Liver (tissue), 9 donors: ENCODE results near the gene CROCC2. TPM values are rescaled to one million over a fixed set of nuclear protein-coding genes. Genes with fewer than 3 reads are reported as not detected.

Experiments
- DNase-seq: peaks from one replicate; pipeline ENCODE4 v3.0.0-alpha.2; 2017; ENCODE audit warnings: low spot score
- H3K27ac ChIP-seq, 2 donors: one replicate each; pipeline ENCODE4 v1.7.0; 2013; ENCODE audit warnings: inconsistent platforms in 2 of 2, low read length in 2 of 2, control low read depth in 1 of 2, low read depth in 1 of 2, mild to moderate bottlenecking in 1 of 2
- H3K27me3 ChIP-seq, 4 donors: one replicate each; pipeline versions ENCODE4 v1.6.1 to v1.7.0; 2013; ENCODE audit warnings: low read length in 3 of 4, inconsistent platforms in 1 of 4, mild to moderate bottlenecking in 1 of 4, moderate library complexity in 1 of 4; ENCODE audit not compliant: control insufficient read depth in 4 of 4, insufficient read depth in 4 of 4
- H3K36me3 ChIP-seq, 4 donors: one replicate each; pipeline versions ENCODE4 v1.6.1 to v1.7.0; 2013; ENCODE audit warnings: low read length in 3 of 4, mild to moderate bottlenecking in 3 of 4, low read depth in 1 of 4, moderate library complexity in 1 of 4; ENCODE audit not compliant: control insufficient read depth in 4 of 4, insufficient read depth in 3 of 4
- H3K4me1 ChIP-seq, 4 donors: one replicate each; pipeline versions ENCODE4 v1.6.1 to v1.7.0; 2013; ENCODE audit warnings: low read length in 3 of 4, mild to moderate bottlenecking in 3 of 4, moderate library complexity in 1 of 4; ENCODE audit not compliant: control insufficient read depth in 4 of 4, insufficient read depth in 4 of 4
- H3K4me3 ChIP-seq, 3 donors: one replicate each; pipeline versions ENCODE4 v1.6.1 to v1.7.0; 2013; ENCODE audit warnings: low read length in 3 of 3, control low read depth in 1 of 3, low read depth in 1 of 3, mild to moderate bottlenecking in 1 of 3
- H3K9ac ChIP-seq, 2 donors: one replicate each; pipeline ENCODE4 v1.7.0; 2013; ENCODE audit warnings: low read length in 2 of 2, mild to moderate bottlenecking in 2 of 2, moderate library complexity in 2 of 2, control low read depth in 1 of 2, low read depth in 1 of 2
- H3K9me3 ChIP-seq, 4 donors: one replicate each; pipeline versions ENCODE4 v1.6.1 to v1.7.0; 2013; ENCODE audit warnings: low read length in 3 of 4; ENCODE audit not compliant: control insufficient read depth in 4 of 4
- EGR1 ChIP-seq, 2 donors: IDR thresholded peaks; 2 replicates each; pipeline ENCODE4 v1.6.1; 2016 to 2018; ENCODE audit warnings: antibody characterized with exemption in 2 of 2, low read depth in 2 of 2
- FOXA1 ChIP-seq: IDR thresholded peaks from 2 replicates; pipeline ENCODE4 v1.6.1; 2016; ENCODE audit warnings: antibody characterized with exemption
- FOXA2 ChIP-seq: IDR thresholded peaks from 2 replicates; pipeline ENCODE4 v1.6.1; 2016; ENCODE audit warnings: antibody characterized with exemption
- GABPA ChIP-seq, 2 donors: IDR thresholded peaks in 1 of 2; conservative IDR thresholded peaks in 1 of 2; 2 replicates each; pipeline ENCODE4 v1.6.1; 2016; ENCODE audit warnings: antibody characterized with exemption in 2 of 2, mild to moderate bottlenecking in 1 of 2, moderate library complexity in 1 of 2
- HNF4A ChIP-seq, 2 donors: conservative IDR thresholded peaks; 2 replicates each; pipeline ENCODE4 v1.6.1; 2016; ENCODE audit warnings: antibody characterized with exemption in 2 of 2, mild to moderate bottlenecking in 2 of 2
- HNF4G ChIP-seq: IDR thresholded peaks from 2 replicates; pipeline ENCODE4 v1.6.1; 2016; ENCODE audit warnings: antibody characterized with exemption
- JUND ChIP-seq, 2 donors: IDR thresholded peaks; 2 replicates each; pipeline ENCODE4 v1.6.1; 2016; ENCODE audit warnings: antibody characterized with exemption in 2 of 2
- NR2F2 ChIP-seq: IDR thresholded peaks from 2 replicates; pipeline ENCODE4 v1.6.1; 2016; ENCODE audit warnings: antibody characterized with exemption
- RAD21 ChIP-seq, 2 donors: IDR thresholded peaks; 2 replicates each; pipeline ENCODE4 v1.6.1; 2016; ENCODE audit warnings: antibody characterized with exemption in 2 of 2, mild to moderate bottlenecking in 2 of 2
- RXRA ChIP-seq, 2 donors: IDR thresholded peaks; 2 replicates each; pipeline ENCODE4 v1.6.1; 2017 to 2018; ENCODE audit warnings: antibody characterized with exemption in 2 of 2, mild to moderate bottlenecking in 1 of 2
- SP1 ChIP-seq: IDR thresholded peaks from 2 replicates; pipeline ENCODE4 v1.6.1; 2018; ENCODE audit warnings: antibody characterized with exemption, mild to moderate bottlenecking
- TAF1 ChIP-seq: conservative IDR thresholded peaks from 2 replicates; pipeline ENCODE4 v1.6.1; 2016; ENCODE audit warnings: antibody characterized with exemption, mild to moderate bottlenecking
- YY1 ChIP-seq: IDR thresholded peaks from 2 replicates; pipeline ENCODE4 v1.6.1; 2016; ENCODE audit warnings: antibody characterized with exemption, mild to moderate bottlenecking
- ZBTB33 ChIP-seq: IDR thresholded peaks from 2 replicates; pipeline ENCODE4 v1.6.1; 2016; ENCODE audit warnings: antibody characterized with exemption
- WGBS: extraction: QIAGEN DNeasy Blood & Tissue Kit; methylation state at CpG from one replicate; pipeline ENCODE4 v1.1.7; 2013; 5-methylcytosine and 5-hydroxymethylcytosine counted together
- polyA plus RNA-seq, 2 donors: library from polyadenylated mRNA; stranded (reverse) in 1 of 2; unstranded in 1 of 2; fragments of 200-250 nt in 1 of 2; fragments of >200 nt in 1 of 2; fragmentation: Nextera tagmentation in 1 of 2; extraction: Ambion mirVana in 1 of 2; gene quantifications; one replicate each; pipeline versions ENCODE4 v1.2.1 to v1.2.3, GENCODE V29; 2013 to 2015
- total RNA-seq, 2 donors: library from RNA; depleted of rRNA; stranded (reverse); fragments of >200 nt; gene quantifications; one replicate each; pipeline ENCODE4 v1.2.3, GENCODE V29; 2014
- TF ChIP-seq, protein P1 (sequence below): IDR thresholded peaks from 2 replicates; pipeline ENCODE4 v1.6.1; 2016; ENCODE audit warnings: antibody characterized with exemption
- TF ChIP-seq, protein P2 (sequence below): IDR thresholded peaks from 2 replicates; pipeline ENCODE4 v1.6.1; 2016; ENCODE audit warnings: antibody characterized with exemption
- TF ChIP-seq, protein P3 (sequence below): IDR thresholded peaks from 2 replicates; pipeline ENCODE4 v1.6.1; 2016; ENCODE audit warnings: antibody characterized with exemption, mild to moderate bottlenecking
- TF ChIP-seq, protein P4 (sequence below): fragments of 150-350 bp; IDR thresholded peaks from 2 replicates; pipeline ENCODE4 v1.5.1; 2017; ENCODE audit warnings: improper control_type of control experiment, low read depth, low read length; ENCODE audit not compliant: missing input control
- donor health status: healthy.
- donor health status: healthy.
- donor health status: healthy.
- donor health status: healthy.
- donor health status: healthy.

The CROCC2 gene
- total and polyA plus RNA-seq, 4 donors: under 0.01 to 0.13 (median 0.05) TPM

- TF ChIP-seq, protein P1, sequence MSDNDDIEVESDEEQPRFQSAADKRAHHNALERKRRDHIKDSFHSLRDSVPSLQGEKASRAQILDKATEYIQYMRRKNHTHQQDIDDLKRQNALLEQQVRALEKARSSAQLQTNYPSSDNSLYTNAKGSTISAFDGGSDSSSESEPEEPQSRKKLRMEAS: no peak
- TF ChIP-seq HNF4A (conservative IDR thresholded peaks at IDR 0.05) (no peak), FOXA2 (no peak)
These were observed 104.6 kb downstream of the CROCC2 start (continued) for GRCh38 chr2:241010531-241011295.

DNA sequence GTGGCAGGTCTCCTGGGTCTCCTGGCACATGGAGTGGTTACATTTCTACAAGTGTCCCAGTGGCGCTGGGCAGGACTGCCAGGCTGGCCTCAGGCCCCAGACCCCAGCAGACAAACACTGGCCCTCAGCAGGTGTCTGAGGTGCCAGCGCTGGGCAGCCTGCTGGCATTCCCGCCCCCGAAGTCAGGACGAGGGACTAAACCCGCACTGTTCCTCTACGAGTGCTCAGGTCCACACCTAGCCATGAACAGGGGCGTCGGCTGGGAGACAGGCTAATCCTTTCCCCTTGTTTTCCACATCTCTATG, 105.1 kb downstream of the CROCC2 start:
- H3K9ac ChIP-seq: no peak overlapping the region
- peaks cover 0 to 11% (median 0%) of the 10 kb centered on the region in 4 donors for H3K4me1 ChIP-seq
- TF ChIP-seq ZBTB33: no peak
- TF ChIP-seq, protein P1: no peak
- no peak for TF ChIP-seq SP1
- TF ChIP-seq, protein P2, sequence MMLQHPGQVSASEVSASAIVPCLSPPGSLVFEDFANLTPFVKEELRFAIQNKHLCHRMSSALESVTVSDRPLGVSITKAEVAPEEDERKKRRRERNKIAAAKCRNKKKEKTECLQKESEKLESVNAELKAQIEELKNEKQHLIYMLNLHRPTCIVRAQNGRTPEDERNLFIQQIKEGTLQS: no peak
- no peak for TF ChIP-seq GABPA (IDR thresholded peaks at IDR 0.05 in 1 of 2, conservative IDR thresholded peaks at IDR 0.05 in 1 of 2)
- TF ChIP-seq, protein P3, sequence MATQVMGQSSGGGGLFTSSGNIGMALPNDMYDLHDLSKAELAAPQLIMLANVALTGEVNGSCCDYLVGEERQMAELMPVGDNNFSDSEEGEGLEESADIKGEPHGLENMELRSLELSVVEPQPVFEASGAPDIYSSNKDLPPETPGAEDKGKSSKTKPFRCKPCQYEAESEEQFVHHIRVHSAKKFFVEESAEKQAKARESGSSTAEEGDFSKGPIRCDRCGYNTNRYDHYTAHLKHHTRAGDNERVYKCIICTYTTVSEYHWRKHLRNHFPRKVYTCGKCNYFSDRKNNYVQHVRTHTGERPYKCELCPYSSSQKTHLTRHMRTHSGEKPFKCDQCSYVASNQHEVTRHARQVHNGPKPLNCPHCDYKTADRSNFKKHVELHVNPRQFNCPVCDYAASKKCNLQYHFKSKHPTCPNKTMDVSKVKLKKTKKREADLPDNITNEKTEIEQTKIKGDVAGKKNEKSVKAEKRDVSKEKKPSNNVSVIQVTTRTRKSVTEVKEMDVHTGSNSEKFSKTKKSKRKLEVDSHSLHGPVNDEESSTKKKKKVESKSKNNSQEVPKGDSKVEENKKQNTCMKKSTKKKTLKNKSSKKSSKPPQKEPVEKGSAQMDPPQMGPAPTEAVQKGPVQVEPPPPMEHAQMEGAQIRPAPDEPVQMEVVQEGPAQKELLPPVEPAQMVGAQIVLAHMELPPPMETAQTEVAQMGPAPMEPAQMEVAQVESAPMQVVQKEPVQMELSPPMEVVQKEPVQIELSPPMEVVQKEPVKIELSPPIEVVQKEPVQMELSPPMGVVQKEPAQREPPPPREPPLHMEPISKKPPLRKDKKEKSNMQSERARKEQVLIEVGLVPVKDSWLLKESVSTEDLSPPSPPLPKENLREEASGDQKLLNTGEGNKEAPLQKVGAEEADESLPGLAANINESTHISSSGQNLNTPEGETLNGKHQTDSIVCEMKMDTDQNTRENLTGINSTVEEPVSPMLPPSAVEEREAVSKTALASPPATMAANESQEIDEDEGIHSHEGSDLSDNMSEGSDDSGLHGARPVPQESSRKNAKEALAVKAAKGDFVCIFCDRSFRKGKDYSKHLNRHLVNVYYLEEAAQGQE: no peak
- TF ChIP-seq, protein P4, sequence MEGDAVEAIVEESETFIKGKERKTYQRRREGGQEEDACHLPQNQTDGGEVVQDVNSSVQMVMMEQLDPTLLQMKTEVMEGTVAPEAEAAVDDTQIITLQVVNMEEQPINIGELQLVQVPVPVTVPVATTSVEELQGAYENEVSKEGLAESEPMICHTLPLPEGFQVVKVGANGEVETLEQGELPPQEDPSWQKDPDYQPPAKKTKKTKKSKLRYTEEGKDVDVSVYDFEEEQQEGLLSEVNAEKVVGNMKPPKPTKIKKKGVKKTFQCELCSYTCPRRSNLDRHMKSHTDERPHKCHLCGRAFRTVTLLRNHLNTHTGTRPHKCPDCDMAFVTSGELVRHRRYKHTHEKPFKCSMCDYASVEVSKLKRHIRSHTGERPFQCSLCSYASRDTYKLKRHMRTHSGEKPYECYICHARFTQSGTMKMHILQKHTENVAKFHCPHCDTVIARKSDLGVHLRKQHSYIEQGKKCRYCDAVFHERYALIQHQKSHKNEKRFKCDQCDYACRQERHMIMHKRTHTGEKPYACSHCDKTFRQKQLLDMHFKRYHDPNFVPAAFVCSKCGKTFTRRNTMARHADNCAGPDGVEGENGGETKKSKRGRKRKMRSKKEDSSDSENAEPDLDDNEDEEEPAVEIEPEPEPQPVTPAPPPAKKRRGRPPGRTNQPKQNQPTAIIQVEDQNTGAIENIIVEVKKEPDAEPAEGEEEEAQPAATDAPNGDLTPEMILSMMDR: no peak
- no peak for TF ChIP-seq RAD21 (IDR thresholded peaks at IDR 0.05)
- no peak for TF ChIP-seq EGR1 (IDR thresholded peaks at IDR 0.05; ENCODE audit: low read depth in 2 of 2)
- no peak for TF ChIP-seq TAF1
- TF ChIP-seq RXRA (IDR thresholded peaks at IDR 0.05): no peak
- no peak for TF ChIP-seq NR2F2
- no peak for TF ChIP-seq YY1
- TF ChIP-seq JUND (IDR thresholded peaks at IDR 0.05): no peak
- no peak for TF ChIP-seq HNF4G
- no peak for TF ChIP-seq FOXA2
- TF ChIP-seq HNF4A (conservative IDR thresholded peaks at IDR 0.05): no peak
- no peak for TF ChIP-seq FOXA1
- DNase-seq: peak; percentile 22
- no peaks in the 10 kb centered on the region for H3K27me3 ChIP-seq
- H3K27ac ChIP-seq: no peak overlapping the region
- 92% methylated on average over 9 of the region's 9 CpGs for WGBS
- no peaks in the 10 kb centered on the region for H3K9me3 ChIP-seq
- H3K36me3 ChIP-seq: peaks cover 0 to 7% (median 0%) of the 10 kb centered on the region in 4 donors
- no peak overlapping the region for H3K4me3 ChIP-seq
